ENCODE results near the gene MUTYH. TPM values are rescaled to one million over a fixed set of nuclear protein-coding genes. Genes with fewer than 3 reads are reported as not detected.
"Not testable (repeated sequence)": the region's sequence is repeated elsewhere in the genome, so short reads cannot be mapped to it uniquely, and the experiment has no call there.

The MUTYH gene
- total and polyA plus RNA-seq, 9 of the 15 experiments (the other 6 are each of a cell fraction or from before 2014, with no cell fraction given) = 3.4 to 53.5 (median 29.0) TPM

DNA sequence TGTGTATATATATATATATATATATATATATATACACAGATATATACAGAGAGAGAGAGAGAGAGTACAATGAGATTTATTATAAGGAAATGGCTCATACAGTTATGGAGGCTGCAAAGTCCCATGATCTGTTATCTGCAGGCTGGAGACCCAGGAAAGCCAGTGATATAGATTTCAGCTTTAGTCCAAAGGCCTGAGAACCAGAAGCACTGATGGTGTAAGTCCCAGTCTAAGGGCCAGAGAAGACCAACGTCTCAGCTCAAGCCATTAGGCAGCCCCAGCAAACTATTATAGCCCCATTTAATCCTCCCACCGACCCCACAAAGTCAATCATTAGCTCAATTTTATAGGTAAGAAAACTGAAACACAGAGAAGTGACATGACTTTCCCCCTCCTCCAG is 48.5 kb downstream of the MUTYH start (continued):
- TF ChIP-seq, protein P1, sequence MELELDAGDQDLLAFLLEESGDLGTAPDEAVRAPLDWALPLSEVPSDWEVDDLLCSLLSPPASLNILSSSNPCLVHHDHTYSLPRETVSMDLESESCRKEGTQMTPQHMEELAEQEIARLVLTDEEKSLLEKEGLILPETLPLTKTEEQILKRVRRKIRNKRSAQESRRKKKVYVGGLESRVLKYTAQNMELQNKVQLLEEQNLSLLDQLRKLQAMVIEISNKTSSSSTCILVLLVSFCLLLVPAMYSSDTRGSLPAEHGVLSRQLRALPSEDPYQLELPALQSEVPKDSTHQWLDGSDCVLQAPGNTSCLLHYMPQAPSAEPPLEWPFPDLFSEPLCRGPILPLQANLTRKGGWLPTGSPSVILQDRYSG (tag; conservative IDR thresholded peaks at IDR 0.05; ENCODE audit: low read depth) = no peak
- TF ChIP-seq, protein P2, sequence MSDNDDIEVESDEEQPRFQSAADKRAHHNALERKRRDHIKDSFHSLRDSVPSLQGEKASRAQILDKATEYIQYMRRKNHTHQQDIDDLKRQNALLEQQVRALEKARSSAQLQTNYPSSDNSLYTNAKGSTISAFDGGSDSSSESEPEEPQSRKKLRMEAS (CRISPR knock-in tag; IDR thresholded peaks at IDR 0.05) = no peak
- TF ChIP-seq ZNF3 (CRISPR knock-in tag; IDR thresholded peaks at IDR 0.05) = no peak

DNA sequence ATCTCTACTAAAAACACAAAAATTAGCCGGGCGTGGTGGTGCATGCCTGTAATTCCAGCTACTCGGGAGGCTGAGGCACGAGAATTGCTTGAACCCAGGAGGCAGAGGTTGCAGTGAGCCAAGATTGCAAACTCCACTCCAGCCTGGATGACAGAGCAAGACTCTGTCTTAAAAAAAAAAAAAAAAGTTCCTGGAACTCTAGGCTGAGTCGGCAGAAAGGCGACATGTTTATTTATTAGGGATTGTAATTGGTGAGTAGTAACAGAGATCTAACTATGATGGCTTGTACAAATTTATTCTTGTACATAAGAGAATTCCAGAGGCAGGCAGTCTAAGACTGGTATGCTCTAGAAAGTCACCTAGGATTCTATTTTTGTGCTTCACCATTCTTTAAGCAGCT is 49.2 kb downstream of the MUTYH start:
- H3K4me1 ChIP-seq (replicated peaks in 1 of 2; ENCODE audit: control insufficient read depth in 2 of 2, insufficient read depth in 2 of 2, low read length in 2 of 2); BruUV-seq (replicated peaks); ATAC-seq; H3K79me2 ChIP-seq (ENCODE audit: control insufficient read depth, insufficient read depth, low read length); H3K4me3 ChIP-seq; DNase-seq (ENCODE audit: extremely low read depth in 1 of 4, low spot score in 3 of 4); H3K9ac ChIP-seq (ENCODE audit: insufficient read depth in 1 of 2, low read depth in 2 of 2, low read length in 2 of 2); in situ Hi-C loops (cut with MboI); H3K27ac ChIP-seq (ENCODE audit: extremely low read depth, low read depth, low read length); FAIRE-seq; H3K9me3 ChIP-seq (replicated peaks; ENCODE audit: control insufficient read depth, insufficient read depth, low read depth, low read length); H3K27me3 ChIP-seq (ENCODE audit: control insufficient read depth in 2 of 2, insufficient read depth in 2 of 2, low read length in 2 of 2); CTCF ChIA-PET (ENCODE audit: low intra/inter-chr PET ratio); H4K20me1 ChIP-seq (replicated peaks; ENCODE audit: control insufficient read depth, insufficient read depth, low read length); H3K9me1 ChIP-seq (ENCODE audit: control insufficient read depth, insufficient read depth, low read length); H3K36me3 ChIP-seq (ENCODE audit: control insufficient read depth, insufficient read depth, low read length); H3K4me2 ChIP-seq (ENCODE audit: insufficient read depth, low read length): not testable (repeated sequence)
- H2AFZ ChIP-seq (ENCODE audit: low read depth, low read length) = peak overlapping the region; percentile 22; the same call in 1 of the 2 replicates
- peak; percentile 69 for TF ChIP-seq ZNF316 (IDR thresholded peaks at IDR 0.05)
- peak; percentile 60; the same call in 1 of the 2 replicates for TF ChIP-seq C11orf30 (IDR thresholded peaks at IDR 0.05; ENCODE audit: low read depth)
- TF ChIP-seq, protein P3, sequence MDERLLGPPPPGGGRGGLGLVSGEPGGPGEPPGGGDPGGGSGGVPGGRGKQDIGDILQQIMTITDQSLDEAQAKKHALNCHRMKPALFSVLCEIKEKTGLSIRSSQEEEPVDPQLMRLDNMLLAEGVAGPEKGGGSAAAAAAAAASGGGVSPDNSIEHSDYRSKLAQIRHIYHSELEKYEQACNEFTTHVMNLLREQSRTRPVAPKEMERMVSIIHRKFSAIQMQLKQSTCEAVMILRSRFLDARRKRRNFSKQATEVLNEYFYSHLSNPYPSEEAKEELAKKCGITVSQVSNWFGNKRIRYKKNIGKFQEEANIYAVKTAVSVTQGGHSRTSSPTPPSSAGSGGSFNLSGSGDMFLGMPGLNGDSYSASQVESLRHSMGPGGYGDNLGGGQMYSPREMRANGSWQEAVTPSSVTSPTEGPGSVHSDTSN (CRISPR knock-in tag; IDR thresholded peaks at IDR 0.05; ENCODE audit: low read depth) = not testable (repeated sequence)
- TF ChIP-seq, protein P3 (tag; conservative IDR thresholded peaks at IDR 0.05; ENCODE audit: low read depth) = peak; percentile 34; the same call in 1 of the 2 replicates
- peak in 1 of 2 experiments; percentile 32; a peak in 1 of 4 replicates for TF ChIP-seq FOXK2 (conservative IDR thresholded peaks at IDR 0.05 in 1 of 2, IDR thresholded peaks at IDR 0.05 in 1 of 2; ENCODE audit: low read depth in 2 of 2)
- peak; percentile 62 for TF ChIP-seq MAFG (tag; conservative IDR thresholded peaks at IDR 0.05)
- TF ChIP-seq ZNF384 (IDR thresholded peaks at IDR 0.05; ENCODE audit: low read depth, low read length) = peak; percentile 54
- intact Hi-C loops (cut with micrococcal nuclease) = loop anchor here (5.0 kb wide), 1 partner anchor 79 kb away; no protein-coding TSS in a partner anchor
- POLR2A ChIA-PET = interaction anchor here (1.1 to 1.6 kb wide), 6 partner anchors 9 to 569 kb away, joined by 3 to 8 read pairs (median 4); partner anchors contain the start of gene UROD
- WGBS (ENCODE audit: insufficient coverage, low coverage, missing lambda C conversion rate) = 52% methylated on average over 6 of the region's 6 CpGs

Measured in K562 (cell line).